MM.1S (cell line): ENCODE results near the gene KRTAP4-2.

Experiments
- DNase-seq: peaks from one replicate; pipeline ENCODE4 v3.0.0-alpha.2; 2015
- H2AFZ ChIP-seq: fragments of 300-600 bp; sonication (generic); 2 replicates; pipeline ENCODE4 v1.6.0; 2016; ENCODE audit warnings: antibody characterized with exemption, low read length
- H3F3A ChIP-seq: fragments of 300-600 bp; sonication (generic); 2 replicates; pipeline ENCODE4 v1.6.1; 2016; ENCODE audit warnings: mild to moderate bottlenecking, antibody characterized with exemption, low read length, moderate library complexity, mixed read lengths; ENCODE audit not compliant: insufficient read depth
- H3K27ac ChIP-seq: fragments of 300-600 bp; sonication (generic); 2 replicates; pipeline ENCODE4 v1.5.1; 2016; ENCODE audit warnings: mild to moderate bottlenecking, low read length
- H3K27me3 ChIP-seq: fragments of 300-600 bp; sonication (generic); replicated peaks from 2 replicates; pipeline ENCODE4 v1.6.0; 2016; ENCODE audit warnings: low read length; ENCODE audit not compliant: insufficient read depth
- H3K36me3 ChIP-seq: fragments of 300-600 bp; sonication (generic); replicated peaks from 2 replicates; pipeline ENCODE4 v1.6.1; 2016; ENCODE audit warnings: mild to moderate bottlenecking, low read length, mixed read lengths; ENCODE audit not compliant: insufficient read depth
- H3K4me1 ChIP-seq: fragments of 300-600 bp; sonication (generic); 2 replicates; pipeline ENCODE4 v1.6.1; 2016; ENCODE audit warnings: low read length, mixed read lengths
- H3K4me2 ChIP-seq: fragments of 300-600 bp; sonication (generic); 2 replicates; pipeline ENCODE4 v1.6.0; 2016; ENCODE audit warnings: low read depth, low read length
- H3K4me3 ChIP-seq: fragments of 300-600 bp; sonication (generic); 2 replicates; pipeline ENCODE4 v1.5.1; 2016; ENCODE audit warnings: low read length, mixed read lengths
- H3K79me2 ChIP-seq: fragments of 300-600 bp; sonication (generic); 2 replicates; pipeline ENCODE4 v1.6.1; 2016; ENCODE audit warnings: mixed run types, low read length, mixed read lengths
- H3K9ac ChIP-seq: fragments of 300-600 bp; sonication (generic); 2 replicates; pipeline ENCODE4 v1.6.1; 2016; ENCODE audit warnings: low read length, mixed read lengths
- H3K9me2 ChIP-seq: fragments of 300-600 bp; sonication (generic); replicated peaks from 2 replicates; pipeline ENCODE4 v1.6.1; 2016; ENCODE audit warnings: mild to moderate bottlenecking, low read length, mixed read lengths; ENCODE audit not compliant: insufficient read depth
- H3K9me3 ChIP-seq: fragments of 300-600 bp; sonication (generic); replicated peaks from 2 replicates; pipeline ENCODE4 v1.6.1; 2016; ENCODE audit warnings: mild to moderate bottlenecking, low read length, mixed read lengths; ENCODE audit not compliant: insufficient read depth
- H4K20me1 ChIP-seq: fragments of 300-600 bp; sonication (generic); 2 replicates; pipeline ENCODE4 v1.6.1; 2016; ENCODE audit warnings: mild to moderate bottlenecking, low read length, moderate library complexity, mixed read lengths; ENCODE audit not compliant: insufficient read depth
- EZH2 ChIP-seq: fragments of 300-600 bp; sonication (generic); optimal IDR thresholded peaks from 2 replicates; pipeline ENCODE3; 2017; ENCODE audit warnings: low read depth, mild to moderate bottlenecking, antibody characterized with exemption, low read length, mixed read lengths
- EZH2phosphoT487 ChIP-seq: fragments of 300-600 bp; sonication (generic); IDR thresholded peaks from 2 replicates; pipeline ENCODE4 v1.6.1; 2018; ENCODE audit warnings: antibody characterized with exemption, low read length
- TF ChIP-seq, protein P1 (sequence below): fragments of 300-600 bp; sonication (generic); IDR thresholded peaks from 2 replicates; pipeline ENCODE4 v1.5.1; 2016; ENCODE audit warnings: antibody characterized with exemption, low read length, mixed read lengths

KRTAP4-2 gene

DNA sequence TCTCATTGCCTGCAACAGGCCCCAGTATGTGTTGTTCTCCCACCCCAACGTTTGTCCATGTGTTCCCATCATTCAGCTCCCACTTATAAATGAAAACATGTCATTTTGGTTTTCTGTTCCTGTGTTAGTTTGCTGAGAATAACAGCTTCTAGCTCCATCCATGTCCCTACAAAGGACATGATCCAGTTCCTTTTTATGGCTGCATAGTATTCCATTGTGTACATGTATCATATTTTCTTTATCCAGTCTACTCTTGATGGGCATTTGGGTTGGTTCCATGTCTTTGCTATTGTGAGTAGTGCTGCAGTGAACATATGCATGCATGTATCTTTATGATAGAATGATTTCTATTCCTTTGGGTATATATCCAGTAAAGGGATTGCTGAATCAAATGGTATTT, 37.7 kb upstream of the KRTAP4-2 start:
- TF ChIP-seq EZH2 (no peak), EZH2phosphoT487 (no peak)
- TF ChIP-seq, protein P1, sequence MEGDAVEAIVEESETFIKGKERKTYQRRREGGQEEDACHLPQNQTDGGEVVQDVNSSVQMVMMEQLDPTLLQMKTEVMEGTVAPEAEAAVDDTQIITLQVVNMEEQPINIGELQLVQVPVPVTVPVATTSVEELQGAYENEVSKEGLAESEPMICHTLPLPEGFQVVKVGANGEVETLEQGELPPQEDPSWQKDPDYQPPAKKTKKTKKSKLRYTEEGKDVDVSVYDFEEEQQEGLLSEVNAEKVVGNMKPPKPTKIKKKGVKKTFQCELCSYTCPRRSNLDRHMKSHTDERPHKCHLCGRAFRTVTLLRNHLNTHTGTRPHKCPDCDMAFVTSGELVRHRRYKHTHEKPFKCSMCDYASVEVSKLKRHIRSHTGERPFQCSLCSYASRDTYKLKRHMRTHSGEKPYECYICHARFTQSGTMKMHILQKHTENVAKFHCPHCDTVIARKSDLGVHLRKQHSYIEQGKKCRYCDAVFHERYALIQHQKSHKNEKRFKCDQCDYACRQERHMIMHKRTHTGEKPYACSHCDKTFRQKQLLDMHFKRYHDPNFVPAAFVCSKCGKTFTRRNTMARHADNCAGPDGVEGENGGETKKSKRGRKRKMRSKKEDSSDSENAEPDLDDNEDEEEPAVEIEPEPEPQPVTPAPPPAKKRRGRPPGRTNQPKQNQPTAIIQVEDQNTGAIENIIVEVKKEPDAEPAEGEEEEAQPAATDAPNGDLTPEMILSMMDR, result no peak
- H3K27ac ChIP-seq, result no peak overlapping the region
- peaks cover 20% of the 10 kb centered on the region for H3K4me1 ChIP-seq
- no peak overlapping the region for H2AFZ ChIP-seq
- no peak for DNase-seq
- H3F3A ChIP-seq, result peaks cover 11% of the 10 kb centered on the region; the same call in 1 of the 2 replicates
- no peak overlapping the region for H3K4me2 ChIP-seq
- no peak overlapping the region for H3K4me3 ChIP-seq
- H3K9ac ChIP-seq, result no peak overlapping the region
- no peaks in the 10 kb centered on the region for H3K27me3 ChIP-seq
- H3K9me3 ChIP-seq, result no peaks in the 10 kb centered on the region
- H3K9me2 ChIP-seq, result no peaks in the 10 kb centered on the region
- no peaks in the 10 kb centered on the region for H3K79me2 ChIP-seq
- no peaks in the 10 kb centered on the region for H3K36me3 ChIP-seq
- H4K20me1 ChIP-seq, result no peaks in the 10 kb centered on the region

DNA sequence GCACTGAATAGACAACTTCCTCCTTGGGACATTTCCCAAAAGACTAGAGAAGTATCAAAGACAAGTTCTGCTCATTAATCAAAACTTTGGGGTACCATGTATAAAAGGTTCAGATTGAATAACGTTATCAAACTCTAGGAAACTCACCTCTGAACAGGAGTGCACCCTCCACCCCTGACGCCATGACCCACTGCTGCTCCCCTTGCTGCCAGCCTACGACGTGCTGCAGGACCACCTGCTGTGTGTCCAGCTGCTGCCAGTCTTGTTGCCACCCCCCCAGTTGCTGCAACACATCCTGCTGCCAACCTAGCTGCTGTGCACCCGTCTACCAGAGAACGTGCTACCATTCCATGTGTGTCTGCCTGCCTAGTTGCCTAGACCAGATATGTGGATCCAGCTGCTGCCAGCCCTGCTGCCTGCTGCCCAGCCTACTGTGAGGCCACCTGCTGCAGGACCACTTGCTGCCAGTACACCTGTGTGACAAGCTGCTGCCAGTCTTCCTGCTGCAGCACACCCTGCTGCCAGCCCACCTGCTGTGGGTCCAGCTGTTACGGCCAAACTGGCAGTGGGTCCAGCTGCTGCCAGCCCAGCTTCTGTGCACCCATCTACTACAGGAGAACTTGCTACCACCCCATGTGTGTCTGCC, 34.6 kb upstream of the KRTAP4-2 start:
- peak overlapping the region; percentile 22; the same call in 1 of the 2 replicates for H3K4me2 ChIP-seq
- H3K27ac ChIP-seq, result peak overlapping the region; percentile 30; the same call in 1 of the 2 replicates
- no peaks in the 10 kb centered on the region for H3K9me3 ChIP-seq
- H3F3A ChIP-seq, result peaks cover 11% of the 10 kb centered on the region; the same call in 1 of the 2 replicates
- TF ChIP-seq EZH2phosphoT487, result no peak
- TF ChIP-seq, protein P1, result no peak
- TF ChIP-seq EZH2, result no peak
- H3K9ac ChIP-seq, result no peak overlapping the region
- H3K79me2 ChIP-seq, result no peaks in the 10 kb centered on the region
- H3K9me2 ChIP-seq, result no peaks in the 10 kb centered on the region
- no peak overlapping the region for H2AFZ ChIP-seq
- no peak overlapping the region for H3K4me3 ChIP-seq
- H3K36me3 ChIP-seq, result no peaks in the 10 kb centered on the region
- H3K27me3 ChIP-seq, result no peaks in the 10 kb centered on the region; the same call in 1 of the 2 replicates
- no peaks in the 10 kb centered on the region for H4K20me1 ChIP-seq
- H3K4me1 ChIP-seq, result peaks cover 20% of the 10 kb centered on the region
- DNase-seq, result peak; percentile 37

DNA sequence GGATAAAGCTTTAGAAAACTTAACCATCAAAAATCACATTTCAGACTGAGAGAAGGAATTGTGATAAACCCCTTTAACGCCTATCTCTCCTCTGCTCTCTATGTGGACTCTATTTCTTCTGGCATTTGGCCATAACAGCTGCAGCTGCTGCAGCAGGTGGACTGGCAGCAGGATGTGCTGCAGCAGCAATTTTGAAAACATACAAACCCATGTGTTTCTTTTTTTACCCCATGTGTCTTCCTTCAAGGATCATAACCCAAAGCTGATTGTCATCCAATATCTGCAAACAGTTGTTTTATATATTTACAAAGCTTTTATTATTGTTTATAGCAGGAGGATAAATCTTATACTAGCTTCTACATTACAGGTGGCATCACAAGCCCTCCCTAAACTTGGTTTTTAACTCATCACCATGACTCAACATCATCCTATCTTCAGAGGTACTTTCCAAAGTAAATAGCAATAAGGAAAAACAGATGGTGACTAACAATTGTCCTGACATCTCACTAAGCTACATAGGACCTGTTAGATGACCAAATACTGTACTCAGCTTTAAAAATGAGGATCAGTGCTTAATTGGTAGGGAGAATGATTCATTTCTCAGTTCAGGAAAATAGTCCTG, 33.9 kb upstream of the KRTAP4-2 start:
- Histone ChIP-seq H3K4me1 (peaks cover 20% of the 10 kb centered on the region), H2AFZ (no peak overlapping the region), H3K9me3 (no peaks in the 10 kb centered on the region), H3K79me2 (no peaks in the 10 kb centered on the region), H3K4me2 (peak overlapping the region; percentile 22; the same call in 1 of the 2 replicates), H4K20me1 (no peaks in the 10 kb centered on the region), H3K4me3 (no peak overlapping the region), H3K27me3 (no peaks in the 10 kb centered on the region; the same call in 1 of the 2 replicates), H3K9ac (no peak overlapping the region), H3K36me3 (no peaks in the 10 kb centered on the region), H3K9me2 (no peaks in the 10 kb centered on the region), H3K27ac (peak overlapping the region; percentile 30; the same call in 1 of the 2 replicates), H3F3A (peaks cover 11% of the 10 kb centered on the region; the same call in 1 of the 2 replicates)
- DNase-seq, result peak; percentile 87
- TF ChIP-seq, protein P1, result no peak
- TF ChIP-seq EZH2phosphoT487, result no peak
- TF ChIP-seq EZH2, result no peak
